ENCODE measurements around the gene HSF5. TPM values are rescaled to one million over a fixed set of nuclear protein-coding genes. Genes with fewer than 3 reads are reported as not detected.

Gene HSF5
- total RNA-seq, 1 donor from 2014 or later = 0.09 TPM

DNA sequence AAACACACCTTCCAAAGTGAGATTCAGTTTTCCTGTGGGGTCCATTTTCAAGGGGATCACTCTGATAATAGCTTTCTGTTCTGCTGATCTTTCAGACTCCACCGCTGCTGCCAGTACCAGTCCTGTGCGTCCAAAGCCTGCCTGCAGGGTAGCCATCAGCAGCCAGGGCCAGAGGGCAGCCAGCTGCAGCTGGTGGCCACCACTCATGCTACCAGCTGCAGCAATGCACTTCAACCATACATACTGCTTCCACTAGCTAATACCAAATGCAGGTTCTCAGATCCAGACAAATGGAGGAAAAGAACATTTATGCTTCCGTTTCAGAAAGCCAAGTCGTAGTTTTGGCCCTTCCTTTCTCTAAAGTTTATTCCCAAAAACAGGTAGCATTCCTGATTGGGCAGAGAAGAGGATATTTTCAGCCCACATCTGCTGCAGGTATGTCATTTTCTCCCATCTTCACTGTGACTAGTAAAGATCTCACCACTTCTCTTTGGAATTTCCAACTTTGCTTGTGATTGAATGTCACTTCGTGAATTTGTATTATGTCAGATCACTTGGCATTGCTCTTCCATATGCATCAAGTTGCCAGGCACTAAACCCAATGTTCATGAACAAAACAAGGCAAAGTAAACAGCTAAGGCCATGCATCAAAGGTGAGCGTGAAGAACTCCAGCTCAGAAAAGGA lies 72.7 kb downstream of the HSF5 start:
- Mint-ChIP-seq H3K36me3 (no peaks in the 10 kb centered on the region), H3K9me3 (no peaks in the 10 kb centered on the region), H3K4me3 (peak overlapping the region; percentile 92), H3K27me3 (ENCODE audit: low read depth) (no peaks in the 10 kb centered on the region), H3K4me1 (peaks cover 60% of the 10 kb centered on the region), H3K27ac (peak overlapping the region; percentile 97)
- no peak for DNase-seq (ENCODE audit: low spot score in 2 of 2, unreplicated experiment in 2 of 2)
- TF ChIP-seq, protein P1, sequence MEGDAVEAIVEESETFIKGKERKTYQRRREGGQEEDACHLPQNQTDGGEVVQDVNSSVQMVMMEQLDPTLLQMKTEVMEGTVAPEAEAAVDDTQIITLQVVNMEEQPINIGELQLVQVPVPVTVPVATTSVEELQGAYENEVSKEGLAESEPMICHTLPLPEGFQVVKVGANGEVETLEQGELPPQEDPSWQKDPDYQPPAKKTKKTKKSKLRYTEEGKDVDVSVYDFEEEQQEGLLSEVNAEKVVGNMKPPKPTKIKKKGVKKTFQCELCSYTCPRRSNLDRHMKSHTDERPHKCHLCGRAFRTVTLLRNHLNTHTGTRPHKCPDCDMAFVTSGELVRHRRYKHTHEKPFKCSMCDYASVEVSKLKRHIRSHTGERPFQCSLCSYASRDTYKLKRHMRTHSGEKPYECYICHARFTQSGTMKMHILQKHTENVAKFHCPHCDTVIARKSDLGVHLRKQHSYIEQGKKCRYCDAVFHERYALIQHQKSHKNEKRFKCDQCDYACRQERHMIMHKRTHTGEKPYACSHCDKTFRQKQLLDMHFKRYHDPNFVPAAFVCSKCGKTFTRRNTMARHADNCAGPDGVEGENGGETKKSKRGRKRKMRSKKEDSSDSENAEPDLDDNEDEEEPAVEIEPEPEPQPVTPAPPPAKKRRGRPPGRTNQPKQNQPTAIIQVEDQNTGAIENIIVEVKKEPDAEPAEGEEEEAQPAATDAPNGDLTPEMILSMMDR (IDR thresholded peaks at IDR 0.05; ENCODE audit: unreplicated experiment) = no peak

DNA sequence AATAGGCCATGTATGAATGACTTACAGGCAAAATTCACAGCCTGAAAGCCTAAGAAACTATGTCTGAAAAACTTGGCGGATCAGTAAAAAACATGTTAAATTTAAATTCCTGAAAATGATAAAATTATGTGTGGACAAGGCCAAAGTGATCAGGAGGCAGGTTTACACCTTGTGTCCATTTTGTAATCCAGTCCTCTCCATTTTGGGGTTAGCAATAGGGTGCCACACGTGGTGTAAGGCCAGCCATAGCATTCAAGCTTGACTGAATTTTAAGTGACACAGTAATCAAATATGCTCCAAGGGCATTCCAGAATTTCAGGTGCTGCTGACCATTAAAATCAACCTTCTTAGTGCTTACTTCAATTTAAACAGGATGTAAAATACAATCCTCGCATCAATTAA lies 73.6 kb downstream of the HSF5 start:
- TF ChIP-seq, protein P1 (IDR thresholded peaks at IDR 0.05; ENCODE audit: unreplicated experiment) = no peak
- H3K4me3 Mint-ChIP-seq = peak overlapping the region; percentile 92
- H3K27me3 Mint-ChIP-seq (ENCODE audit: low read depth) = no peaks in the 10 kb centered on the region
- peak overlapping the region; percentile 97 for H3K27ac Mint-ChIP-seq
- no peak for DNase-seq (ENCODE audit: low spot score in 2 of 2, unreplicated experiment in 2 of 2)
- H3K9me3 Mint-ChIP-seq = no peaks in the 10 kb centered on the region
- H3K36me3 Mint-ChIP-seq = no peaks in the 10 kb centered on the region
- peaks cover 68% of the 10 kb centered on the region for H3K4me1 Mint-ChIP-seq

- Mint-ChIP-seq H3K4me3 (peak overlapping the region; percentile 92), H3K9me3 (no peaks in the 10 kb centered on the region), H3K4me1 (peaks cover 78% of the 10 kb centered on the region), H3K36me3 (no peaks in the 10 kb centered on the region), H3K27me3 (ENCODE audit: low read depth) (no peaks in the 10 kb centered on the region), H3K27ac (peak overlapping the region; percentile 97)
- TF ChIP-seq, protein P1 (IDR thresholded peaks at IDR 0.05; ENCODE audit: unreplicated experiment) = no peak
- DNase-seq (ENCODE audit: low spot score in 2 of 2, unreplicated experiment in 2 of 2) = no peak
These were observed 74.5 kb downstream of the HSF5 start for GRCh38 chr17:58413684-58414083.

GRCh38 chr17:58412961-58413586 lies 75.1 kb downstream of the HSF5 start:
- Mint-ChIP-seq H3K4me1 (peaks cover 78% of the 10 kb centered on the region), H3K36me3 (no peaks in the 10 kb centered on the region)
- TF ChIP-seq, protein P1 (IDR thresholded peaks at IDR 0.05; ENCODE audit: unreplicated experiment) = no peak

GRCh38 chr17:58412064-58412703 lies 76.0 kb downstream of the HSF5 start:
- Mint-ChIP-seq H3K27me3 (ENCODE audit: low read depth) (no peaks in the 10 kb centered on the region), H3K4me3 (peak overlapping the region; percentile 92), H3K4me1 (peaks cover 79% of the 10 kb centered on the region), H3K27ac (peak overlapping the region; percentile 78), H3K36me3 (no peaks in the 10 kb centered on the region), H3K9me3 (no peaks in the 10 kb centered on the region)
- DNase-seq (ENCODE audit: low spot score in 2 of 2, unreplicated experiment in 2 of 2) = no peak
- TF ChIP-seq, protein P1 (IDR thresholded peaks at IDR 0.05; ENCODE audit: unreplicated experiment) = no peak

More at GRCh38 chr17:58412961-58413586, 75.1 kb downstream of the HSF5 start:
- Mint-ChIP-seq H3K27ac (peak overlapping the region; percentile 78), H3K4me3 (peak overlapping the region; percentile 92), H3K9me3 (no peaks in the 10 kb centered on the region), H3K27me3 (ENCODE audit: low read depth) (no peaks in the 10 kb centered on the region)
- no peak for DNase-seq (ENCODE audit: low spot score in 2 of 2, unreplicated experiment in 2 of 2)
